ENCODE measurements around the gene CDC73. TPM values are rescaled to one million over a fixed set of nuclear protein-coding genes. Genes with fewer than 3 reads are reported as not detected.

CDC73 gene
- total and polyA plus RNA-seq, 3 donors from 2014 or later = 31.4 to 47.1 (median 39.6) TPM

DNA sequence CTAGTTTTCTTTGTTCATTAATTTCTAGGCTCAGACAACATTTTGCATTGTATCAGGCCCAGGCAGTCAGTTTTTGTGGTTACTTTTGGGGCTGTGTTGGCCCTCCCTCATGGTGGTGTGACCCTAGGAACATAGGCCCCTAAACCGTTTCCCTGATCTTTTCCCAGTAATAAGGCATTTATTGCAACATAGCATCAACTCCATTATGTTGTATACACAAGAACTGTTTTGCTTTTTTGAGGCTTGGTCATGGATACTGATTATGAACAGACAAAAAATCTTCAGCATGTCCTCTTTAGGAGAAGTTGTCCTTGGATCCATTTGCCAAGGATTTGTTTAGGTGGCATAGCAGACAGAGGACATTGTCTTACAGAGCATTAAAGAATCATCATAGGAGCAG, 54.3 kb downstream of the CDC73 start:
- H3K27ac ChIP-seq = no peak overlapping the region
- no peak overlapping the region for H3K4me3 ChIP-seq
- no peaks in the 10 kb centered on the region for H3K27me3 ChIP-seq
- WGBS, 2 donors = 62 to 71% methylated on average over 1 of the region's 1 CpG
- no peaks in the 10 kb centered on the region for H3K9me3 ChIP-seq
- DNase-seq = no peak
- intact Hi-C loops (cut with DNase I; ENCODE audit: low total_unique reads) = no loop called here
- no peaks in the 10 kb centered on the region for H3K36me3 ChIP-seq (ENCODE audit: low read depth, missing control alignments)
- no peak for TF ChIP-seq POLR2A (IDR thresholded peaks at IDR 0.05)
- TF ChIP-seq, protein P1, sequence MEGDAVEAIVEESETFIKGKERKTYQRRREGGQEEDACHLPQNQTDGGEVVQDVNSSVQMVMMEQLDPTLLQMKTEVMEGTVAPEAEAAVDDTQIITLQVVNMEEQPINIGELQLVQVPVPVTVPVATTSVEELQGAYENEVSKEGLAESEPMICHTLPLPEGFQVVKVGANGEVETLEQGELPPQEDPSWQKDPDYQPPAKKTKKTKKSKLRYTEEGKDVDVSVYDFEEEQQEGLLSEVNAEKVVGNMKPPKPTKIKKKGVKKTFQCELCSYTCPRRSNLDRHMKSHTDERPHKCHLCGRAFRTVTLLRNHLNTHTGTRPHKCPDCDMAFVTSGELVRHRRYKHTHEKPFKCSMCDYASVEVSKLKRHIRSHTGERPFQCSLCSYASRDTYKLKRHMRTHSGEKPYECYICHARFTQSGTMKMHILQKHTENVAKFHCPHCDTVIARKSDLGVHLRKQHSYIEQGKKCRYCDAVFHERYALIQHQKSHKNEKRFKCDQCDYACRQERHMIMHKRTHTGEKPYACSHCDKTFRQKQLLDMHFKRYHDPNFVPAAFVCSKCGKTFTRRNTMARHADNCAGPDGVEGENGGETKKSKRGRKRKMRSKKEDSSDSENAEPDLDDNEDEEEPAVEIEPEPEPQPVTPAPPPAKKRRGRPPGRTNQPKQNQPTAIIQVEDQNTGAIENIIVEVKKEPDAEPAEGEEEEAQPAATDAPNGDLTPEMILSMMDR (IDR thresholded peaks at IDR 0.05) = no peak
- no peaks in the 10 kb centered on the region for H3K4me1 ChIP-seq

DNA sequence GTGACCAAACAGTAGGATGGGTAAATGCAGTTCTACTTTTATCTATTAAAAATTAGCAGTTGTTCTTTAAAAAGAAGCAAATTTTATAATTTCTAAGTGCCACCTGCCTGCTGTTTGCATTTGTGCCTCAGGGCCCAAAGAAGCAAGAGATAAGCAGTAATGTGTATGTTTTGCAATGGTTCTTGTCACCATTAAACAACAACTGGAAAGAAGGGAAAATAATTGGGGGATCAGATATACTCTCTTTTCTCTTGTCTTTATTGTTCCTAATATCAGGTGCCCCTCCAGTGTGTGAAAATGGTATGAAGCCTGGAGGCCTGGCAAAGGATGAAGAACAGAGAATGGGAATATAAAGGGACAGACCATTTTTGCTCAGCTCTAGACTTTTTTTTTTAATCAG, 55.0 kb downstream of the CDC73 start:
- intact Hi-C loops (cut with DNase I; ENCODE audit: low total_unique reads) = no loop called here
- no peak for DNase-seq
- H3K4me1 ChIP-seq = no peaks in the 10 kb centered on the region
- TF ChIP-seq, protein P1 (IDR thresholded peaks at IDR 0.05) = no peak
- no peak for TF ChIP-seq POLR2A (IDR thresholded peaks at IDR 0.05)
- H3K9me3 ChIP-seq = no peaks in the 10 kb centered on the region
- no peaks in the 10 kb centered on the region for H3K27me3 ChIP-seq
- no peak overlapping the region for H3K27ac ChIP-seq
- H3K4me3 ChIP-seq = no peak overlapping the region
- H3K36me3 ChIP-seq (ENCODE audit: low read depth, missing control alignments) = no peaks in the 10 kb centered on the region

DNA sequence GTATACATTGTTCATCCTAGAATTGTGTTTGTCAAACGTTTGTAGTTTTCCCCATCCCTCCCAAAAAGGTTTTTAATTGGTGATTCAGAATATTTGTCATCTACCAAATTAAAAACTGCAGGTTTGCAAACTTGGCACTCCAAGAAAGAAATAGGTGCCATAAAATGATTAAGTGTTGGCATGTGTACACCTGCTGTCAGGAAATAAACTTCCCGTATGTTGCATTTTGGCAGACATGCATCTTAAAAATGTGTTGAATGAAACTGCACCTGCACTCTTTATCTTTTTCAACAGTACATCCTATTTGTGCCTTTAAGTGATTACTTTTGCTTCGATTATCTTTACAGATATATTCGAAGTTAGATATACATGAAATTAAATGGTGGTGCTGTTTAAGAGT, 57.3 kb downstream of the CDC73 start:
- Histone ChIP-seq H3K4me3 (no peak overlapping the region), H3K27me3 (no peaks in the 10 kb centered on the region), H3K4me1 (no peaks in the 10 kb centered on the region), H3K36me3 (ENCODE audit: low read depth, missing control alignments) (no peaks in the 10 kb centered on the region), H3K27ac (no peak overlapping the region), H3K9me3 (no peaks in the 10 kb centered on the region)
- DNase-seq = no peak
- WGBS, 2 donors = 63 to 78% methylated on average over 4 of the region's 4 CpGs
- TF ChIP-seq POLR2A (IDR thresholded peaks at IDR 0.05) = no peak
- TF ChIP-seq, protein P1 (IDR thresholded peaks at IDR 0.05) = no peak
- intact Hi-C loops (cut with DNase I; ENCODE audit: low total_unique reads) = no loop called here

DNA sequence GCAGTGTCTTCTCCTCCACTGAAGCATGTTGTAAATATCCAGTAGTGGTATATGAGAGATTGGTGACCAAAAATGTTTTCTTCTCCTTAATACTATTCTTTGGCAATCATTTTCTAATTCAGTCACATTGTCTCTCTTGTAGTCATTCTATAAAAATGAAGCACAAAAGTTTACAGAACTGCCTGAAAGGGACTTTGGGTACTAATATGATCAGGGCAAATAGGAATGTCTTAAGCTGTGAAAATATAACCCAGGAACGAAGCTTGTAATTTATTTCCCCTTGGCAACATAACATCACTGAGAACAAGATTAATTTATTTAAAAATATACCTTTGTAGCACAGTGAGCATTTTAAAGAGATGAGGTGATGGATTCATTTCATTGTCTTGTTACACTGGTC, 59.7 kb downstream of the CDC73 start:
- Histone ChIP-seq H3K9me3 (no peaks in the 10 kb centered on the region), H3K27me3 (no peaks in the 10 kb centered on the region), H3K4me3 (no peak overlapping the region), H3K27ac (no peak overlapping the region), H3K4me1 (no peaks in the 10 kb centered on the region), H3K36me3 (ENCODE audit: low read depth, missing control alignments) (no peaks in the 10 kb centered on the region)
- no peak for DNase-seq
- intact Hi-C loops (cut with DNase I; ENCODE audit: low total_unique reads) = no loop called here
- no peak for TF ChIP-seq POLR2A (IDR thresholded peaks at IDR 0.05)
- TF ChIP-seq, protein P1 (IDR thresholded peaks at IDR 0.05) = no peak
- WGBS, 2 donors = 46 to 61% methylated on average over 1 of the region's 1 CpG

DNA sequence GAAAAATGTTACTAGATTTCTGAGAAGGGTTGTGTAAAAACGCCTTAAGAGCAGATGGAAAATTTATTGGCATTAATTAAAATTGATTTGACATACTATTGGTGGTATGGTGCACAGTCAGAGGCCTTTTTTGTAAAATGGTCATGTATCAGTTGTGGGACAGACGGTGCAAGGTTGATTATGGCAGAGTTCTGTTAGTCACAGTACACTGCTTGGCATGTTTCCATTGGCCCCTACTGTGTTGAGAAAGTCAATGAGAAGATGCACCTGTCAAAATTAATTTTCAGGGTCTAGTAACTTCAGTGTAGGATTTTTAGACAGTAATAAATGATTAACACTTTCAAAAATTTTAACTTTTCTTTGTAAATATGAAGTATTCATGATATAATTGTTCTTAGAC, 60.2 kb downstream of the CDC73 start:
- intact Hi-C loops (cut with DNase I; ENCODE audit: low total_unique reads) = no loop called here
- H3K4me1 ChIP-seq = no peaks in the 10 kb centered on the region
- H3K27ac ChIP-seq = no peak overlapping the region
- no peaks in the 10 kb centered on the region for H3K27me3 ChIP-seq
- no peaks in the 10 kb centered on the region for H3K36me3 ChIP-seq (ENCODE audit: low read depth, missing control alignments)
- DNase-seq = no peak
- no peaks in the 10 kb centered on the region for H3K9me3 ChIP-seq
- no peak for TF ChIP-seq POLR2A (IDR thresholded peaks at IDR 0.05)
- TF ChIP-seq, protein P1 (IDR thresholded peaks at IDR 0.05) = no peak
- 42 to 71% methylated on average over 2 of the region's 2 CpGs for WGBS, 2 donors
- no peak overlapping the region for H3K4me3 ChIP-seq

Measured in testis (tissue), 3 donors.